ENCODE data around the gene COPG2.
"Not testable (repeated sequence)": the region's sequence is repeated elsewhere in the genome, so short reads cannot be mapped to it uniquely, and the experiment has no call there.

The COPG2 gene, protein sequence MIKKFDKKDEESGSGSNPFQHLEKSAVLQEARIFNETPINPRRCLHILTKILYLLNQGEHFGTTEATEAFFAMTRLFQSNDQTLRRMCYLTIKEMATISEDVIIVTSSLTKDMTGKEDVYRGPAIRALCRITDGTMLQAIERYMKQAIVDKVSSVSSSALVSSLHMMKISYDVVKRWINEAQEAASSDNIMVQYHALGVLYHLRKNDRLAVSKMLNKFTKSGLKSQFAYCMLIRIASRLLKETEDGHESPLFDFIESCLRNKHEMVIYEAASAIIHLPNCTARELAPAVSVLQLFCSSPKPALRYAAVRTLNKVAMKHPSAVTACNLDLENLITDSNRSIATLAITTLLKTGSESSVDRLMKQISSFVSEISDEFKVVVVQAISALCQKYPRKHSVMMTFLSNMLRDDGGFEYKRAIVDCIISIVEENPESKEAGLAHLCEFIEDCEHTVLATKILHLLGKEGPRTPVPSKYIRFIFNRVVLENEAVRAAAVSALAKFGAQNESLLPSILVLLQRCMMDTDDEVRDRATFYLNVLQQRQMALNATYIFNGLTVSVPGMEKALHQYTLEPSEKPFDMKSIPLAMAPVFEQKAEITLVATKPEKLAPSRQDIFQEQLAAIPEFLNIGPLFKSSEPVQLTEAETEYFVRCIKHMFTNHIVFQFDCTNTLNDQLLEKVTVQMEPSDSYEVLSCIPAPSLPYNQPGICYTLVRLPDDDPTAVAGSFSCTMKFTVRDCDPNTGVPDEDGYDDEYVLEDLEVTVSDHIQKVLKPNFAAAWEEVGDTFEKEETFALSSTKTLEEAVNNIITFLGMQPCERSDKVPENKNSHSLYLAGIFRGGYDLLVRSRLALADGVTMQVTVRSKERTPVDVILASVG
- total RNA-seq: 4.2 to 27.8 (median 17.8) reads per million in 17 experiments

GRCh38 chr7:130668258-130669084 is at the start of gene COPG2:
Gene COPG2 (minus strand): TSS chr7:130668748. CDS start chr7:130668668, 80 bp downstream.
- DNase-seq: peak; percentile 90 to 96 (median 94)

DNA sequence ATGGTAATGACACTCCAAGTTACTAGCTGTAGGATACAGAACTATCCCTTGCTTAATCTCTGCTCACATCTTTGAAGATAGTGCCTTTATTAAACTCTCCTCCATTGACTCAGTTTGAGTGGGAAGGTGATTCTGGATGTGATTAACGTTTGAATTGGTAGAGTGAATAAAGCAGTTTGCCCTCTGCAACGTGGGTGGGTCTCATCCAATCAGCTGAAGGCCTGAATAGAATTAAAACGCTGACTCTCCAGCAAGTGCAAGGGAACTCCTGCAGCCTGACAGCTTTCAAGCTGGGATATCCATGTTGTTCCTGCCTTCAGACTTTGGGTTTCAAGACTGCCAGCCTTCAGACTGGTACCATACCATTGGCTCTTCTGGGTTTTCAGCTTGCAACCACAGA is 43.9 kb upstream of the COPG2 start:
- no peak for DNase-seq

DNA sequence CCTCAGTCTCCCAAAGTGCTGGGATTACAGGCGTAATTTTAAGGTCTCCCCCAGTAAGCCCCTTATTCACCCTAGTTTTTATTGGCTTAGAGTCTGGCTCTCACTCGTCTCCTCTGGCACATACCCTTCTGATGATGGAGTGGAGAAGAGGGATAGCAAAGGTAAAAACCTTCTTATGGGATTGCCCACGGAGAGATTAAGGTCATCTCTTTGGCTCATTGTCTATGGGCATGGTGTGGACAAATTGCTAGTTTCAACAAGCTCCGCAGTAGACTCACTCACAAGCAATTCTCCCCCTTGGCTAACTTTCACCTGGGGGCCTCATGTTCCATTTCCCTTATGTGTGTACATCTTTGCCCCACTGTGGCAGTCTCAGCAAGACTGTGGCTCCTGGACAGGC is 40.2 kb upstream of the COPG2 start:
- no peak for DNase-seq

DNA sequence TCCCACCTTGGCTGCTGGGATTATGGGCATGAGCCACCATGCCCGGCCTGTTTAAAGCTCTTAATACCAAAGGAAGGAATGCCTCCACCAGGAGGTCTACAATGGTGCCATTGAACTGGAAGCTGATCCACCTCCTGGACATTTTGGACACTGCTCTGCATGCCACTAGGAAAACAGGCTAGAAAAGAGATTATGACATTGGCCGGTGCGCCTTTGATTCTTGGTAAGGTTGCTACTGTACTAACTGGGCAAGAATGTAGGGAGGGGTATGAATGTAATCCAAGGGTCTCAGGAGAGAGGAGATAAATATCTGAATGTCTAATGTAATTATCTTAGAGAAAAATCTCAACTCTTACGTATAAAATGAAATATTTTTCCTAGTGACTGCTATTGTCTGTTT is 39.5 kb upstream of the COPG2 start:
- DNase-seq: no peak

GRCh38 chr7:130703851-130704250 is 35.3 kb upstream of the COPG2 start:
- DNase-seq: peak in 2 of 4 experiments; percentile 36 to 37

- no peak for DNase-seq
These were observed 33.1 kb upstream of the COPG2 start for GRCh38 chr7:130701650-130702049.

GRCh38 chr7:130700760-130701159 is 32.2 kb upstream of the COPG2 start:
- DNase-seq: no peak

- DNase-seq: no peak
These were observed 31.1 kb upstream of the COPG2 start for GRCh38 chr7:130699686-130700085.

DNA sequence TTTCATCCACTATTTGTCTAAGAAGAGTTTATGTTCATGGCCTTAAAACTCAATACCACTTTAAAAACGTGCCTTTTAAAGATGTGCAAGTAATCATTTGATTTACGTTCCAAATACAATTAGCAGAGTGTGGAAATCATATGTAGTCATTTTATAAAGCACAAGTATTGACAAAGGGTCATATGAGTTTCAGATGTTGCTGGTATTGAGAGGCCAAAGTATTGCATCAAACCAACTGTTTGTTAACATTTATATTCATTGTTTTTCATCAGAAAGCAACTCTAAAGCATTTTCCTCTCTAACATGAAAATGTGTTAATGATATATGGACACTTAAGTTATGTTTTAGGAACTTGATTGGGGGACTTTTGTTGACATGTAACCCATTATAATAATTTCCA is 29.3 kb upstream of the COPG2 start:
- DNase-seq: no peak

DNA sequence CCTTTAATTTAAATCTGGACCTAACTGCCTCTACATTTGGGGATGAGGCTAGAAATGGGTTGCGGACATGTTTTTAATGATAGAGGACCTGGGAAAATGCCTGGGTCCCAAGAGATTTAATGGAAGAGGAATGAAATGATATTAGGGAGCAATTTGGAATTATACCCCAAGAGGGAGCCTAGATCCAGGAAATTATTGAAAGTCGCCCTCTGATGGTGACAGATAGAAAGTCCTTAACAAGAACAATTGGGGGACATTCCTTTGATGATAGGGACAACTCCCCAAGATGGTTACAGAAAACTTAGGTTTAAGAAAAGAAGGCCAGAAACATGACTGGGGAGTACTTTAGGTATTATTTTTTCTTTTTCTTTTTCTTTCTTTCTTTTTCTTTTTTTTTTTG is 27.3 kb upstream of the COPG2 start:
- peak; percentile 43 to 70 (median 56) for DNase-seq

DNA sequence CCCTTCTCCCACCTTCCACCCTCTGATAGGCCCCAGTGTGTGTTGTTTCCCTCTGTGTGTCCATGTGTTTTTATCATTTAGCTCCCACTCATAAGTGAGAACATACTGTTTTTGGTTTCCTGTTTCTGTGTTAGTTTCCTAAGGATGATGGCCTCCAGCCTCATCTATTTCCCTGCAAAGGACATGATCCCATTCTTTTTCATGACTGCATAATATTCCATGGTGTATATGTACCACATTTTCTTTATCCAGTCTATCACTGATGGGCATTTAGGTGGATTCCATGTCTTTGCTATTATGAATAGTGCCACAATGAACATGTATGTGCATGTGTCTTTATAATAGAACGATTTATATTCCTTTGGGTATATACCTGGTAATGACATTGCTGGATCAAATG is 23.8 kb upstream of the COPG2 start:
- DNase-seq: not testable (repeated sequence)

DNA sequence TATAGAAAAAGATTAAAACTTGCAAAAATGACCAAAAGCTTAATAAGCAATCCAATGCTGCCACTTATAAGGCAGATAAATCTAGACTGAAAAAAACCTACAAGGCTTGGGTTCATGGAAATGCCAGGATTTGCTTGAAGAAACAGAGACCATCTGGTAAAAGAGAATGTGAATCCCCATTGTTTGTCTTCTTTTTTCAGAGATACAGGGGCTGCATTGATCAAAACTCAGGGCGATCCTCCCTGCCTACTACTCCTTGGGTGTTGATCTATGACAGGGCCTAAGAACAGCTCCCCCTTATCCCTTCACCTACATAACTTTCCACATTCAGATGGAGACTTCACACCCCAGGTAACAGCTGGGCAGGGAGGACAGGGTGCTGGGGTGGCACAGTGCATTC is 21.1 kb upstream of the COPG2 start:
- DNase-seq: no peak

DNA sequence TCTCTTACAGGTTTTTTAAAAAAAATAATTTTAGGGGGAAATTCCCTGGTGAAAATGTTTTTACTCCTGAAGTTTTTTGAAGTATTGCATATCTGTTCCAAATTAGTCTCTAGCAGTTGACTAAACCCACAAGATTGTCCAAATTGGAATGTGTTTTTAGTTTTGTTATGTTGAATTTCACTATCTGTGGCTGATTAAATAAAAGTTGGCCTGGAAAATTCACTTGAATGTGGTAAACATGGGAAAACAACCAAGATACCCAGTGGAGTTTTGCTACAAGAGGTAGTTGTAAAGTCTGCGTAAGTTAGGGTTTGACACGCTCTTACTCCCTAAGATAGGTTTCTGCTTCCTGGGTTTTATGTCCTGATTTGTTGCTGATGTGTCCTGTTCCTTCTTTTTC is 14.5 kb upstream of the COPG2 start:
- DNase-seq: no peak

- no peak for DNase-seq
These were observed 5.9 kb upstream of the COPG2 start for GRCh38 chr7:130674456-130674855.

- DNase-seq: peak in 2 of 4 experiments; percentile 7 to 16
These were observed 4.5 kb upstream of the COPG2 start for GRCh38 chr7:130673066-130673465.

DNA sequence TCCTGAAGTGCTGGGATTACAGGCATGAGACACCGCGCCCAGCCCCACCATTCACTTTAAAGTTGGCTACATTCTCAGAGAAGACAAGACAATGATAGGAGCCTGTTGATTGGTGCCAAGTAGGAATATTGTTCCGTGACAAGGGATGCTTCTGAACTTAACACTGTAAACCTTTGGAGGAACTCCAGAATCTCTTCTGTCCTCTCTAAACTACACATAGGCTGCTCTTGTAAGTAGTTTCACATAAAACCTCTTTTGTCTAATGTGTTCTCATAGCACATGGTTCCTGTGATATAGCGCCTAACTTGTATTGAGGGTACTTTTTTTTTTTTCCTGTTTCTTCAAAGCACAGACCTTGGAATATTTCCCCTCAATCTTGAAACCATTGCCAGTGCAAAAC is 3.6 kb upstream of the COPG2 start:
- no peak for DNase-seq

GRCh38 chr7:130669085-130669700 is 645 bp upstream of the COPG2 start:
- peak in 2 of 4 experiments; percentile 28 to 39 for DNase-seq

DNA sequence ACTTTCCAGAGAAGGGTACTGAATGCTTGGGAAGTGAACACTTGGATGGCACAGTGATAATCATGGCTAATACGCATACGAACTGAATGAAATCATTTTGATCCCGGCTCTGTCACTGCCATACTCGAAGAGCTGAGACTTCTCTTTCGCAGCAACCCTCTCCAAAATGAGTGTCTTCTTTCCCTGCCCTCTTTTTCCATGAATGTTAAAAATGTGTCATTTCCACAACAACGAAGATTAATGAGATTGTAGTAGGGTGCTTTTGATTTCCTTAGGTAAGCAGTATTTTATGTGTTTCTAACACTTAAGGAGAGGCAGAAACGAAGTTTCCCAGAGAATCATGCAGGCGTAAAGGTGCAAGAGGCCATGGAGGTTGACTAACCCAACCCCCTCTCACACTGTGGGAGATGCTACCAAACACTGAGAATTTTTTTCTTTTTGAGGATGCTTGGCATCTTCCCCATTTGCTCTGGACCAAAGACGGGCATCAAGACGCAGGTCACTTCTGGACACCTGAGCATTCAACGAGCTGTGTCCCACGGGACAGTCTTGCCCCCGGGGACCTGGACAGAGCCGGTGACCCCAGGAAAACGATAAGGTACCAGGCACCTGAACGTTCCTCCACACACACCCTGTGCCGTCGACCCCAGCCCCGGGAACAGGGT is 823 bp downstream of the COPG2 start:
- peak in 1 of 4 experiments; percentile 6 for DNase-seq

GRCh38 chr7:130662426-130662825 is 6.1 kb downstream of the COPG2 start:
- DNase-seq: no peak

GRCh38 chr7:130655286-130655685 is 13.3 kb downstream of the COPG2 start:
- no peak for DNase-seq

DNA sequence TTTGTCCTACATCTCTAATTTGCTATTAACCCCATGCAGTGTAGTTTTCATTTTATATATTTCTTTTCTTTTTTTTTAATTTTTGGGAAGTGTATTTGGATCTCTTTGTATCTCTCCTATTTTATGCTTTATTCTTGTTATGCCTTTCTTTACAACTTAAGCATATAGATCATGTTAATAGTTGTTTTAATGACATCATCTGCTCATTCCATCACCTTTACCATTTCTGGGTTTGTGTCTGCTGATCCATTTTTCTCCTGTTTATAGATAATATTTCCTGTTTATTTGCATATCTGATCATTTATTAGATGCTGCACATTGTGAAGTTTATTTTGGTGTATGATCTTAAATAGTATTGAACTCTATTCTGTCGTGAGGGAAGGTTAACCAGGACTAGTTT is 13.7 kb downstream of the COPG2 start:
- no peak for DNase-seq

All from suppressor macrophage (primary cell).